RPMI7951 (cell line): ENCODE data around the gene TLE2. TPM values are rescaled to one million over a fixed set of nuclear protein-coding genes. Genes with fewer than 3 reads are reported as not detected.
"Not testable (repeated sequence)": the region's sequence is repeated elsewhere in the genome, so short reads cannot be mapped to it uniquely, and the experiment has no call there.

Experiments
- DNase-seq: peaks from one replicate; pipeline ENCODE4 v3.0.0-alpha.2; 2012; ENCODE audit warnings: low read depth
- total RNA-seq: library from RNA; depleted of rRNA; stranded (reverse); fragments of >200 nt; shearing (Covaris generic); gene quantifications from 2 replicates; pipeline ENCODE4 v1.2.3, GENCODE V29; 2014

The TLE2 gene
- total RNA-seq, 1 experiment from 2014 or later = not detected

GRCh38 chr19:3013263-3013725 lies 15.8 kb downstream of the TLE2 start:
- DNase-seq = no peak

- no peak for DNase-seq
These were observed 16.3 kb downstream of the TLE2 start for GRCh38 chr19:3012621-3013262.

GRCh38 chr19:3012059-3012458 lies 17.0 kb downstream of the TLE2 start:
- DNase-seq = not testable (repeated sequence)

- DNase-seq = no peak
These were observed 18.2 kb downstream of the TLE2 start for GRCh38 chr19:3010871-3011270.

- DNase-seq = no peak
These were observed 20.1 kb downstream of the TLE2 start for GRCh38 chr19:3008994-3009393.

- DNase-seq = no peak
These were observed 21.1 kb downstream of the TLE2 start for GRCh38 chr19:3007975-3008374.

GRCh38 chr19:3006075-3006767 lies 22.9 kb downstream of the TLE2 start:
- no peak for DNase-seq

GRCh38 chr19:3005345-3005744 lies 23.7 kb downstream of the TLE2 start:
- no peak for DNase-seq

GRCh38 chr19:3004522-3004921 lies 24.6 kb downstream of the TLE2 start:
- no peak for DNase-seq

- DNase-seq = no peak
These were observed 26.0 kb downstream of the TLE2 start for GRCh38 chr19:3003046-3003445.

- DNase-seq = no peak
These were observed 27.8 kb downstream of the TLE2 start for GRCh38 chr19:3001235-3001800.

GRCh38 chr19:2998642-2999041 lies 30.4 kb downstream of the TLE2 start:
- no peak for DNase-seq

- DNase-seq = no peak
These were observed 31.4 kb downstream of the TLE2 start for GRCh38 chr19:2997720-2998119.

- no peak for DNase-seq
These were observed 34.4 kb downstream of the TLE2 start for GRCh38 chr19:2994588-2995131.

GRCh38 chr19:2993579-2993978 lies 35.5 kb downstream of the TLE2 start:
- DNase-seq = no peak

- DNase-seq = no peak
These were observed 36.1 kb downstream of the TLE2 start for GRCh38 chr19:2992958-2993357.

GRCh38 chr19:2992333-2992732 lies 36.7 kb downstream of the TLE2 start:
- not testable (repeated sequence) for DNase-seq

- DNase-seq = no peak
These were observed 39.7 kb downstream of the TLE2 start for GRCh38 chr19:2989236-2989946.

GRCh38 chr19:2988568-2988967 lies 40.5 kb downstream of the TLE2 start:
- no peak for DNase-seq

- no peak for DNase-seq
These were observed 41.3 kb downstream of the TLE2 start for GRCh38 chr19:2987797-2988196.

GRCh38 chr19:2986951-2987524 lies 42.0 kb downstream of the TLE2 start:
- DNase-seq = no peak

- DNase-seq = no peak
These were observed 44.9 kb downstream of the TLE2 start for GRCh38 chr19:2984215-2984528.
